ENCODE results near the gene HDC. TPM values are rescaled to one million over a fixed set of nuclear protein-coding genes. Genes with fewer than 3 reads are reported as not detected.

HDC gene
- total and polyA plus RNA-seq, 2 of the 13 experiments (the other 11 are each of a cell fraction or from before 2014, with no cell fraction given) = not detected

DNA sequence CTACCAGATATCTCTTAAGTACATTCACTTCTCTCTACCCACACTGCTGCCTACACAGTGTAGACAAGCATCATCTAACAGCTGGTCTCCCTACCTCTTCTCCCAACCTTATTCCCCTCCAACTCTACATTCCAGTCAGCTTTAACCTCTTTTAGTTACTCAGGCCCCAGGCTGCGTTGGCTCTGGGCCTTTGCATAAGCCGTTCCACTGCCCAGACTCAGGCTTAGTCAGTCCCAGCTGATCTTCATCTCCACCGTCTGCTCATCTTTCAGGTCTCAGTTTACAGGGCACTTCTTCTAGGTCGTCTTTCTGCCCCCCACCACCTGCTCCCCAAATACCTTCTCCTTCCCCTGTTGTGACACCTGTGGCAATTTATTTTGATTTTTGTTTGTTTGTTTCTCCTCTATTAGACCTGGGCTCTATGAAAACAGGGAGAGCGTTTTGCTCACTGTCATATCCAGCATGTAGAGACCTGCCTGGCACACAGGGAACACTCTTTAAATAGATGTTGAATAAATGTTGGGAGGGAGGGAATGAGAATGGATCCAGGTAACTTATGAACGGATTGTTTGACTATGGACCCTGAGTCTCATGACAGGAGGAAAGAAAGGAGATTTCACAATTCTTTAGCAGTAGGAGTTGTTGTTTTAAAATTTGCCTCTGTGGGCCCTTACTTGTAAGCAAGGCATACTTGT lies 72.5 kb downstream of the HDC start:
- Histone ChIP-seq H2AFZ (ENCODE audit: low read length) (no peak overlapping the region), H3K27ac (ENCODE audit: extremely low read length, insufficient read depth, low read length) (no peak overlapping the region), H3K27me3 (ENCODE audit: control insufficient read depth in 1 of 2, insufficient read depth in 2 of 2, low read length in 2 of 2) (no peaks in the 10 kb centered on the region), H3K9me3 (ENCODE audit: low read length) (no peaks in the 10 kb centered on the region), H3K79me2 (ENCODE audit: insufficient read depth, low read length) (no peaks in the 10 kb centered on the region), H3K4me2 (ENCODE audit: low read depth, low read length) (no peak overlapping the region), H3K9ac (ENCODE audit: insufficient read depth, low read depth, low read length) (no peak overlapping the region), H3K4me3 (replicated peaks in 1 of 3; ENCODE audit: insufficient read depth in 1 of 3, low read depth in 2 of 3, low read length in 3 of 3) (no peak overlapping the region), H4K20me1 (ENCODE audit: insufficient read depth, low read length) (no peaks in the 10 kb centered on the region), H3K36me3 (replicated peaks in 1 of 2; ENCODE audit: control insufficient read depth in 1 of 2, insufficient read depth in 2 of 2, low read length in 2 of 2) (peaks cover 0 to under 1% of the 10 kb centered on the region in 2 experiments; a peak in 4 of 5 replicates), H3K4me1 (ENCODE audit: insufficient read depth, low read length) (peaks cover 52% of the 10 kb centered on the region)
- ATAC-seq (no peak), DNase-seq (ENCODE audit: low spot score) (no peak), FAIRE-seq (no peak)
- ChIA-PET POLR2A (no interaction called here), CTCF (ENCODE audit: low intra/inter-chr PET ratio, low total read pairs) (no interaction called here)
- BruUV-seq (replicated peaks) = no TSS peak
- WGBS (ENCODE audit: low lambda C conversion rate) = 87% methylated on average over 6 of the region's 6 CpGs
- intact Hi-C loops (cut with micrococcal nuclease; ENCODE audit: unreplicated experiment) = no loop called here
- in situ Hi-C loops (cut with HindIII; ENCODE audit: extremely low pct_ligation_motif_present, low pct_unique_long_range_greater_than_20kb) = loop anchor here (25.0 kb wide), 1 partner anchor 719 kb away; the partner anchor contains the start of gene AP4E1
- TF ChIP-seq SOX5 (CRISPR knock-in tag; IDR thresholded peaks at IDR 0.05; ENCODE audit: borderline replicate concordance) = no peak

GRCh38 chr15:50192164-50192563 lies 73.4 kb downstream of the HDC start:
- CTCF ChIA-PET (ENCODE audit: low intra/inter-chr PET ratio, low total read pairs) = no interaction called here

More at GRCh38 chr15:50192164-50192563, 73.4 kb downstream of the HDC start:
- Histone ChIP-seq H3K27ac (ENCODE audit: extremely low read length, insufficient read depth, low read length) (no peak overlapping the region), H3K27me3 (ENCODE audit: control insufficient read depth in 1 of 2, insufficient read depth in 2 of 2, low read length in 2 of 2) (no peaks in the 10 kb centered on the region), H3K4me2 (ENCODE audit: low read depth, low read length) (no peak overlapping the region), H4K20me1 (ENCODE audit: insufficient read depth, low read length) (no peaks in the 10 kb centered on the region), H3K9me3 (ENCODE audit: low read length) (no peaks in the 10 kb centered on the region), H3K79me2 (ENCODE audit: insufficient read depth, low read length) (no peaks in the 10 kb centered on the region), H2AFZ (ENCODE audit: low read length) (no peak overlapping the region), H3K9ac (ENCODE audit: insufficient read depth, low read depth, low read length) (no peak overlapping the region), H3K36me3 (replicated peaks in 1 of 2; ENCODE audit: control insufficient read depth in 1 of 2, insufficient read depth in 2 of 2, low read length in 2 of 2) (no peaks in the 10 kb centered on the region; a peak in 2 of 5 replicates), H3K4me1 (ENCODE audit: insufficient read depth, low read length) (peaks cover 61% of the 10 kb centered on the region), H3K4me3 (replicated peaks in 1 of 3; ENCODE audit: insufficient read depth in 1 of 3, low read depth in 2 of 3, low read length in 3 of 3) (no peak overlapping the region)
- no TSS peak for BruUV-seq (replicated peaks)
- FAIRE-seq = no peak
- DNase-seq (ENCODE audit: low spot score) = no peak
- TF ChIP-seq POGZ (CRISPR knock-in tag; IDR thresholded peaks at IDR 0.05) = no peak
- peak; percentile 51 for TF ChIP-seq NFE2L2 (IDR thresholded peaks at IDR 0.05; ENCODE audit: low read length)
- in situ Hi-C loops (cut with HindIII; ENCODE audit: extremely low pct_ligation_motif_present, low pct_unique_long_range_greater_than_20kb) (loop anchor here (25.0 kb wide), 1 partner anchor 720 kb away; the partner anchor contains the start of gene AP4E1), intact Hi-C loops (cut with micrococcal nuclease; ENCODE audit: unreplicated experiment) (no loop called here)
- WGBS (ENCODE audit: low lambda C conversion rate) = 100% methylated on average over 1 of the region's 1 CpG
- ATAC-seq = no peak
- POLR2A ChIA-PET = no interaction called here

Small RNA genes within 50 kb of the gene (small RNA-seq; reads per million reads assigned to genes)
- 0 reads per million in 3 experiments for gene RF00019 (ENCODE audit: insufficient read depth in 2 of 3, insufficient read length in 3 of 3, low read depth in 2 of 3, low replicate concordance in 1 of 3)

Other genes starting within 250 kb of the HDC start
- 0.18 and 0.69 TPM in 2 replicates for gene ATP8B4, start 146.5 kb downstream of the HDC start, total RNA-seq (2016; rRNA removed; fragmentation: Illumina TruSeq; extraction: Trizol)
- gene ATP8B4, start 146.5 kb downstream of the HDC start, polyA plus RNA-seq (2011; rRNA removed) = 0.24 and 0.42 TPM in 2 replicates
- 12.3 and 23.4 TPM in 2 replicates for gene SLC27A2, start 83.5 kb downstream of the HDC start, total RNA-seq (2016; rRNA removed; fragmentation: Illumina TruSeq; extraction: Trizol)
- 14.6 and 16.0 TPM in 2 replicates for gene SLC27A2, start 83.5 kb downstream of the HDC start, polyA plus RNA-seq (2011; rRNA removed)
- 39.5 and 50.8 TPM in 2 replicates for gene GABPB1, start 89.5 kb upstream of the HDC start, total RNA-seq (2016; rRNA removed; fragmentation: Illumina TruSeq; extraction: Trizol)
- 17.3 and 17.5 TPM in 2 replicates for gene GABPB1, start 89.5 kb upstream of the HDC start, polyA plus RNA-seq (2011; rRNA removed)
- gene USP8, start 158.7 kb upstream of the HDC start, total RNA-seq (2016; rRNA removed; fragmentation: Illumina TruSeq; extraction: Trizol) = 50.7 and 81.7 TPM in 2 replicates
- 26.3 and 36.4 TPM in 2 replicates for gene USP8, start 158.7 kb upstream of the HDC start, polyA plus RNA-seq (2011; rRNA removed)